Measurements from ENCODE around the gene TESK2.

The TESK2 gene

GRCh38 chr1:45465277-45465676 is 25.7 kb downstream of the TESK2 start:
- DNase-seq, result no peak

GRCh38 chr1:45458894-45459293 is 32.1 kb downstream of the TESK2 start:
- DNase-seq, result no peak

GRCh38 chr1:45456531-45456930 is 34.4 kb downstream of the TESK2 start:
- no peak for DNase-seq

- DNase-seq, result no peak
Observed at GRCh38 chr1:45455162-45455561, 35.8 kb downstream of the TESK2 start.

GRCh38 chr1:45454464-45454863 is 36.5 kb downstream of the TESK2 start:
- DNase-seq, result no peak

- no peak for DNase-seq
Observed at GRCh38 chr1:45452503-45452902, 38.5 kb downstream of the TESK2 start.

GRCh38 chr1:45448357-45448756 is 42.6 kb downstream of the TESK2 start:
- DNase-seq, result no peak

- DNase-seq, result no peak
Observed at GRCh38 chr1:45446950-45447672, 43.9 kb downstream of the TESK2 start.

GRCh38 chr1:45446530-45446929 is 44.4 kb downstream of the TESK2 start:
- no peak for DNase-seq

- DNase-seq, result no peak
Observed at GRCh38 chr1:45444609-45445131, 46.3 kb downstream of the TESK2 start.

- no peak for DNase-seq
Observed at GRCh38 chr1:45443580-45444446, 47.1 kb downstream of the TESK2 start.

- DNase-seq, result no peak
Observed at GRCh38 chr1:45442272-45442671, 48.7 kb downstream of the TESK2 start.

GRCh38 chr1:45437323-45437722 is 53.6 kb downstream of the TESK2 start:
- DNase-seq, result no peak

- DNase-seq, result no peak
Observed at GRCh38 chr1:45430490-45430889, 60.5 kb downstream of the TESK2 start.

- DNase-seq, result no peak
Observed at GRCh38 chr1:45429561-45430159, 61.3 kb downstream of the TESK2 start.

- DNase-seq, result no peak
Observed at GRCh38 chr1:45423906-45424678, 66.9 kb downstream of the TESK2 start.

- DNase-seq, result no peak
Observed at GRCh38 chr1:45421935-45422334, 69.0 kb downstream of the TESK2 start.

GRCh38 chr1:45414746-45415145 is 76.2 kb downstream of the TESK2 start:
- DNase-seq, result no peak

GRCh38 chr1:45412899-45413298 is 78.1 kb downstream of the TESK2 start:
- no peak for DNase-seq

- DNase-seq, result no peak
Observed at GRCh38 chr1:45411510-45411899, 79.5 kb downstream of the TESK2 start.

- DNase-seq, result no peak
Observed at GRCh38 chr1:45410850-45411509, 80.0 kb downstream of the TESK2 start.

- no peak for DNase-seq
Observed at GRCh38 chr1:45409276-45409675, 81.7 kb downstream of the TESK2 start.

Measured in NCI-H1694 treated with DMSO at 0.1 percent for 48 hours (cell line).